Astrocyte (in vitro differentiated cells and primary cell): ENCODE data around the gene C11orf24. TPM values are rescaled to one million over a fixed set of nuclear protein-coding genes. Genes with fewer than 3 reads are reported as not detected.
"Not testable (repeated sequence)": the region's sequence is repeated elsewhere in the genome, so short reads cannot be mapped to it uniquely, and the experiment has no call there.

Experiments used
- DNase-seq: peaks from one replicate; pipeline ENCODE4 v3.0.0-alpha.2; 2010; ENCODE audit warnings: low read depth
- FAIRE-seq: peaks from 2 replicates; lab custom pipeline; 2011; peaks lifted over from hg19 to GRCh38; lab: Jason Lieb, UNC
- H2AFZ ChIP-seq: 2 replicates; pipeline ENCODE4 v1.6.0; 2012; ENCODE audit warnings: low read depth, low read length, inconsistent platforms
- H3K27ac ChIP-seq: 2 replicates; pipeline ENCODE4 v1.5.1; 2011; ENCODE audit warnings: low read depth, low read length, inconsistent platforms
- H3K27me3 ChIP-seq: 2 replicates; pipeline ENCODE4 v1.6.0; 2011; ENCODE audit warnings: low read length, inconsistent platforms; ENCODE audit not compliant: insufficient read depth
- H3K36me3 ChIP-seq: 2 replicates; pipeline ENCODE4 v1.5.1; 2011; ENCODE audit warnings: low read length, inconsistent platforms; ENCODE audit not compliant: insufficient read depth
- H3K4me1 ChIP-seq: 2 replicates; pipeline ENCODE4 v1.5.1; 2011; ENCODE audit warnings: low read length, inconsistent platforms; ENCODE audit not compliant: insufficient read depth
- H3K4me2 ChIP-seq: 2 replicates; pipeline ENCODE4 v1.6.0; 2012; ENCODE audit warnings: low read length, inconsistent platforms
- H3K4me3 ChIP-seq: 2 replicates; pipeline ENCODE4 v1.5.1; 2011; ENCODE audit warnings: low read depth, mild to moderate bottlenecking, low read length, inconsistent platforms; ENCODE audit not compliant: insufficient read depth
- H3K79me2 ChIP-seq: 2 replicates; pipeline ENCODE4 v1.6.0; 2012; ENCODE audit warnings: mild to moderate bottlenecking, low read length, inconsistent platforms; ENCODE audit not compliant: insufficient read depth
- H3K9ac ChIP-seq: 2 replicates; pipeline ENCODE4 v1.6.0; 2012; ENCODE audit warnings: mild to moderate bottlenecking, low read length, inconsistent platforms
- H3K9me3 ChIP-seq: 2 replicates; pipeline ENCODE4 v1.5.1; 2012; ENCODE audit warnings: low read depth, mild to moderate bottlenecking, low read length, inconsistent platforms; ENCODE audit not compliant: insufficient read depth
- H4K20me1 ChIP-seq: 2 replicates; pipeline ENCODE4 v1.6.0; 2012; ENCODE audit warnings: low read length, inconsistent platforms; ENCODE audit not compliant: insufficient read depth
- H3K27ac Mint-ChIP-seq: one replicate; pipeline ENCODE4 v1.8.0; 2021; ENCODE audit warnings: mild to moderate bottlenecking, mixed read lengths; ENCODE audit not compliant: unreplicated experiment
- H3K27me3 Mint-ChIP-seq: one replicate; pipeline ENCODE4 v1.8.0; 2021; ENCODE audit warnings: low read depth, mixed read lengths; ENCODE audit not compliant: unreplicated experiment
- H3K36me3 Mint-ChIP-seq: one replicate; pipeline ENCODE4 v1.8.0; 2021; ENCODE audit warnings: low read depth, mixed read lengths; ENCODE audit not compliant: unreplicated experiment
- H3K4me1 Mint-ChIP-seq: one replicate; pipeline ENCODE4 v1.8.0; 2021; ENCODE audit warnings: low read depth, mixed read lengths; ENCODE audit not compliant: unreplicated experiment
- H3K4me3 Mint-ChIP-seq: one replicate; pipeline ENCODE4 v1.8.0; 2021; ENCODE audit warnings: mild to moderate bottlenecking, moderate library complexity, mixed read lengths; ENCODE audit not compliant: unreplicated experiment
- H3K9me3 Mint-ChIP-seq: one replicate; pipeline ENCODE4 v1.8.0; 2021; ENCODE audit warnings: mild to moderate bottlenecking, mixed read lengths; ENCODE audit not compliant: unreplicated experiment
- CTCF ChIP-seq: IDR thresholded peaks from 2 replicates; pipeline ENCODE4 v1.5.1; 2011; ENCODE audit warnings: low read depth, mild to moderate bottlenecking, inconsistent platforms, low read length, moderate library complexity; ENCODE audit not compliant: insufficient read depth
- EZH2 ChIP-seq: IDR thresholded peaks from 2 replicates; pipeline ENCODE4 v1.6.1; 2012; ENCODE audit warnings: mild to moderate bottlenecking, low read length, inconsistent platforms; ENCODE audit not compliant: insufficient read depth
- total RNA-seq: library from RNA; stranded (reverse); gene quantifications from 2 replicates; pipeline ENCODE4 v1.2.1, GENCODE V29; 2021

Gene C11orf24
- total RNA-seq, 1 donor from 2014 or later = 79.8 TPM

GRCh38 chr11:68289456-68289855, 17.7 kb upstream of the C11orf24 start:
- H3K4me1 ChIP-seq = no peaks in the 10 kb centered on the region
- Mint-ChIP-seq H3K4me3 (no peak overlapping the region), H3K27me3 (no peaks in the 10 kb centered on the region), H3K4me1 (no peaks in the 10 kb centered on the region), H3K9me3 (peaks cover 4% of the 10 kb centered on the region), H3K36me3 (no peaks in the 10 kb centered on the region), H3K27ac (no peak overlapping the region)
- no peaks in the 10 kb centered on the region for H4K20me1 ChIP-seq
- DNase-seq = no peak
- H3K9me3 ChIP-seq = no peaks in the 10 kb centered on the region
- H3K79me2 ChIP-seq = no peaks in the 10 kb centered on the region
- no peak overlapping the region for H3K9ac ChIP-seq
- no peak overlapping the region for H3K27ac ChIP-seq
- no peak for FAIRE-seq
- no peaks in the 10 kb centered on the region for H3K36me3 ChIP-seq
- H3K4me3 ChIP-seq = no peak overlapping the region
- H2AFZ ChIP-seq = no peak overlapping the region
- no peak for TF ChIP-seq EZH2
- no peak for TF ChIP-seq CTCF
- no peaks in the 10 kb centered on the region for H3K27me3 ChIP-seq
- H3K4me2 ChIP-seq = no peak overlapping the region

GRCh38 chr11:68287419-68287818, 15.6 kb upstream of the C11orf24 start:
- H4K20me1 ChIP-seq = no peaks in the 10 kb centered on the region
- H3K27me3 Mint-ChIP-seq = peaks cover 5% of the 10 kb centered on the region
- H3K9me3 ChIP-seq = no peaks in the 10 kb centered on the region
- peaks cover 2% of the 10 kb centered on the region for H3K36me3 Mint-ChIP-seq
- no peaks in the 10 kb centered on the region for H3K79me2 ChIP-seq
- TF ChIP-seq CTCF = no peak
- no peak for TF ChIP-seq EZH2
- H3K4me3 Mint-ChIP-seq = no peak overlapping the region
- peaks cover 4% of the 10 kb centered on the region for H3K9me3 Mint-ChIP-seq
- no peaks in the 10 kb centered on the region for H3K4me1 Mint-ChIP-seq
- DNase-seq = no peak
- no peak overlapping the region for H3K4me2 ChIP-seq
- no peak for FAIRE-seq
- H3K4me3 ChIP-seq = no peak overlapping the region
- no peak overlapping the region for H3K27ac Mint-ChIP-seq
- H2AFZ ChIP-seq = no peak overlapping the region
- H3K27ac ChIP-seq = no peak overlapping the region
- H3K36me3 ChIP-seq = no peaks in the 10 kb centered on the region
- peaks cover 2% of the 10 kb centered on the region for H3K27me3 ChIP-seq
- no peaks in the 10 kb centered on the region for H3K4me1 ChIP-seq
- no peak overlapping the region for H3K9ac ChIP-seq

- DNase-seq, H3K27me3 Mint-ChIP-seq, H3K9me3 Mint-ChIP-seq, H3K27ac ChIP-seq, H3K4me3 Mint-ChIP-seq, H3K79me2 ChIP-seq, H4K20me1 ChIP-seq, H2AFZ ChIP-seq, H3K4me1 Mint-ChIP-seq, H3K4me2 ChIP-seq, H3K27me3 ChIP-seq, H3K9me3 ChIP-seq, H3K4me3 ChIP-seq, H3K27ac Mint-ChIP-seq, H3K4me1 ChIP-seq, H3K9ac ChIP-seq, H3K36me3 ChIP-seq, H3K36me3 Mint-ChIP-seq, FAIRE-seq: not testable (repeated sequence)
Observed at GRCh38 chr11:68284588-68284987, 12.8 kb upstream of the C11orf24 start.
